Glutamatergic neuron (in vitro differentiated cells): Measurements from ENCODE around the gene CELA2B. TPM values are rescaled to one million over a fixed set of nuclear protein-coding genes. Genes with fewer than 3 reads are reported as not detected.

Source experiments
- DNase-seq: peaks from one replicate; pipeline ENCODE4 v3.0.0; 2022
- H3K27ac Mint-ChIP-seq: one replicate; pipeline ENCODE4 v1.8.0; 2020; ENCODE audit warnings: mild to moderate bottlenecking, mixed read lengths, inconsistent platforms; ENCODE audit not compliant: unreplicated experiment
- H3K27me3 Mint-ChIP-seq: one replicate; pipeline ENCODE4 v1.8.0; 2020; ENCODE audit warnings: mild to moderate bottlenecking, moderate library complexity, mixed read lengths, inconsistent platforms; ENCODE audit not compliant: unreplicated experiment
- H3K36me3 Mint-ChIP-seq: one replicate; pipeline ENCODE4 v1.8.0; 2020; ENCODE audit warnings: mild to moderate bottlenecking, mixed read lengths, inconsistent platforms; ENCODE audit not compliant: unreplicated experiment
- H3K4me1 Mint-ChIP-seq: one replicate; pipeline ENCODE4 v1.8.0; 2020; ENCODE audit warnings: mild to moderate bottlenecking, low read depth, mixed read lengths, inconsistent platforms; ENCODE audit not compliant: unreplicated experiment
- H3K4me3 Mint-ChIP-seq: one replicate; pipeline ENCODE4 v1.8.0; 2020; ENCODE audit warnings: mild to moderate bottlenecking, mixed read lengths, inconsistent platforms; ENCODE audit not compliant: unreplicated experiment
- H3K9me3 Mint-ChIP-seq: one replicate; pipeline ENCODE4 v1.8.0; 2020; ENCODE audit warnings: mild to moderate bottlenecking, moderate library complexity, mixed read lengths, inconsistent platforms; ENCODE audit not compliant: unreplicated experiment
- total RNA-seq: library from RNA; stranded (reverse); fragmentation: NEBNext Ultra II Directional; extraction: Animal tissue kit (Norgen Biotek cat#: 25700); gene quantifications from one replicate; pipeline ENCODE4 v1.2.1, GENCODE V29; 2021; ENCODE audit not compliant: unreplicated experiment
- TF ChIP-seq, protein P1 (sequence below): fragments of 200-600 bp; sonication (generic); IDR thresholded peaks from one replicate; pipeline ENCODE4 v1.5.0; 2021; ENCODE audit not compliant: partially characterized antibody, unreplicated experiment

CELA2B gene
- total RNA-seq, 1 donor from 2014 or later = not detected

DNA sequence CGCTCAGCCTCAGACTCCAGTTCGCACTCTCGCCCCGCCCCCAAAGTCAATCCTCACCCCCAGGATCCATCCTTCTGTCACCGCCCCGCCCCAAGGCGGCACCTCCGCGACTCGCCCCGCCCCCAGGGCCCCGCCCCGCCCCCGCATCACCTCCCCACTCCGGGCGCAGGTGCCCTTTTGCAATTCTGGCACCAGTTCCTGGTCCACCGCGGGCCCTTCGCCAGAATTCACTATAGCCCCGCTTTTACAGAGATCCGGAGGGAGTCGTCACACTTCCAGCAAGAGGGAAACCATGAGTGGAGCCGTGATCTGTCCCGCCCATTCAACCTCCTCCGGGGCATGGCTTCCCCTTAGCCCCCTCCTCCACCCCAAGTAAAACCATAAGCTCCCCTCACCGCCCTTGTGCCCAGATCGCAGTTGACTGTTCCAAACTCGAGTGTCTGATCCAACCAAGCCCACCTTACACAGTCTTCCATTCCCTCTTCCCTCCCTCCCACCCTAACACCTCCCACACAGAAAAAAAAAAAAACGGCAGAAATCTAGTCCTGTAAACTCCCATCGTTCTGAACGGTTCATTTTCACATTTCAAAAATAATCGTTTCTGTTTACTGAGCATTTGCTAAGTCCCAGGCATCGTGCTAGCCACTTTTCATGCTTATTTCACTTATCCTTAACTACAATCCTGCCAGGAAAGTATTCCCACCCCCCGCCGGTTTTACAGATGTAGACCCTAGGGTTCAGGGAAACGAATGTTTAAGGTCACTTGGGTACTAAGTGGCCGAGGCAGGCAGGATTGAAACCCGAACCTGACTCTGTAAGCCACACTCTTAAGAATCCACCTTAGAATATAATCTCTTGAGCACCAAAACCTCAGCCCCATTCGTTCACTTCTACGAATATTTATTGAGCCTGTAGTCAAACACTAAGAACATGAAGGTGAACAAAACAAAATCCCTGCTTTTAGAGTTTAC, 49.4 kb downstream of the CELA2B start:
- Mint-ChIP-seq H3K27ac (peak overlapping the region; percentile 80), H3K36me3 (no peaks in the 10 kb centered on the region), H3K27me3 (peaks cover 9% of the 10 kb centered on the region), H3K9me3 (peaks cover 7% of the 10 kb centered on the region), H3K4me3 (peak overlapping the region; percentile 92), H3K4me1 (peaks cover 8% of the 10 kb centered on the region)
- DNase-seq = no peak
- TF ChIP-seq, protein P1, sequence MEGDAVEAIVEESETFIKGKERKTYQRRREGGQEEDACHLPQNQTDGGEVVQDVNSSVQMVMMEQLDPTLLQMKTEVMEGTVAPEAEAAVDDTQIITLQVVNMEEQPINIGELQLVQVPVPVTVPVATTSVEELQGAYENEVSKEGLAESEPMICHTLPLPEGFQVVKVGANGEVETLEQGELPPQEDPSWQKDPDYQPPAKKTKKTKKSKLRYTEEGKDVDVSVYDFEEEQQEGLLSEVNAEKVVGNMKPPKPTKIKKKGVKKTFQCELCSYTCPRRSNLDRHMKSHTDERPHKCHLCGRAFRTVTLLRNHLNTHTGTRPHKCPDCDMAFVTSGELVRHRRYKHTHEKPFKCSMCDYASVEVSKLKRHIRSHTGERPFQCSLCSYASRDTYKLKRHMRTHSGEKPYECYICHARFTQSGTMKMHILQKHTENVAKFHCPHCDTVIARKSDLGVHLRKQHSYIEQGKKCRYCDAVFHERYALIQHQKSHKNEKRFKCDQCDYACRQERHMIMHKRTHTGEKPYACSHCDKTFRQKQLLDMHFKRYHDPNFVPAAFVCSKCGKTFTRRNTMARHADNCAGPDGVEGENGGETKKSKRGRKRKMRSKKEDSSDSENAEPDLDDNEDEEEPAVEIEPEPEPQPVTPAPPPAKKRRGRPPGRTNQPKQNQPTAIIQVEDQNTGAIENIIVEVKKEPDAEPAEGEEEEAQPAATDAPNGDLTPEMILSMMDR = no peak

DNA sequence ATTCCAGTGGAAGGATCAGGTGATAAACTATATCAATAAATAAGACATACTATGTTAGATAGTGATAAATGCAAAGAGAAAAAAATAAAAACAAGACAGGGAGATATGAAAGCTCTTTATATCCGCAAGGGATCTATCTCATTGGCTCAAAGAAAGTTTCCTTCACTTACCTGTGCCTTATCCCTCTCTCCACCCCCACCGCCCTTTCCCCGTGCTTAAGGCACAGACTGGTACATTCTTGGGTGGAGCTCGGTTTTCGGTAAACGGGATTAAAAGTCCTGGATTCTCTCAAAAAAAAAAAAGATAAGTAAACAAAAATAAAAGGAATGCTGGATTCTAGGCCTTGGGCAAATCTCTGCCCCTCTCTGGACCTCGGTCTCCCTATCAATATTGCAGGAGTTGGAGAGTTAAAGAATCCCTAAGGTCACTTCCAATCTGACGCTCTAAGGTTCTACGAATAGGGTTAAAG, 50.2 kb downstream of the CELA2B start:
- no peak for DNase-seq
- H3K27ac Mint-ChIP-seq = peak overlapping the region; percentile 80

DNA sequence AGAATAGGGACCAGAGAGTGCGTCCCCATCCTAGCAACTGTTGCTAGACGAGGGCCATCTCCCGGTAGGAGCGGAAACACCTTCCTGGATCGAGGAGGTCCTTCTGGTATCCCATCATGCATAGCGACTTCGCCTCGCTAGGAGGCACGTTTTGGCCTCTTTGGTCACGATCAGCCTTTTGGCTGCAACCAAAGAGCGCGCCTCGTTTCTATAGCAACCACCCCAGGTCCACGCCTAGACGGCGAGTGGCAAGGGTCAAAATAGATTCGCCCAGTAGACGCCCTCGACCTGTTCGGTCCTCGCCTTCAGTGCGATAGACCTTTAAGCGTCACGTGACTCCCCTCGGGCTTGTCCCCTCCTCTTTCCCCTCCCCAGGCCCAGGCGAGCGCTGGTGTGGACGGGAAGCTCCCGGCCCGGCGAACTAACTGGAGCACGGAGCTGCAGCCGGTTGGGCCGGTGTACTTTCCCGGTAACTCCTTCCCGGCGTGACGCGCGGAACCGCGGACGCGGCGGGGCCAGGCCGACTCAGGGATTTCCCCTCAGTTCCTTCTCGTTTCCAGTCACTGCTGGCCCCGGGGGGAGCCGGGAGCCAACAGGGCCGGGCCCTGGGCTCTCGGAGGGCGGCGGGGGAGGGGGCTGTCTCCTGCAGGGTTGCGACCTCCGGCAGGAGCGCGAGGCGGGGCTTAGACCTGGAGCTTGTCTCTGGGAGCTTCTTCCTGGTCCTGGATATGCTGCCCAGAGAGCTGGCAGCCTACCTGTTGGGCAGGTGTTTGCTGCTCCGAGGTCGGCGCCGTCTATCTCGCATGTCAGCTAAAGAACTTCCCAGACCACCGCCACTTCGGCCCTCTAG, 50.8 kb downstream of the CELA2B start, which contains the start of gene DNAJC16:
DNAJC16 (plus strand) TSS at position 359 of the 850 bp plus-strand sequence. CDS start 2,258 bp downstream, outside the sequence.
- Mint-ChIP-seq H3K4me1 (peaks cover 8% of the 10 kb centered on the region), H3K27ac (peak within 1 kb of the TSS; percentile 80), H3K36me3 (no peaks in the 10 kb centered on the region), H3K27me3 (peaks cover 9% of the 10 kb centered on the region), H3K9me3 (peaks cover 7% of the 10 kb centered on the region), H3K4me3 (peak within 1 kb of the TSS; percentile 92)
- TF ChIP-seq, protein P1 = no peak
- peak; percentile 97 for DNase-seq

More for the DNA sequence above, 50.2 kb downstream of the CELA2B start:
- TF ChIP-seq, protein P1 = no peak
- H3K4me1 Mint-ChIP-seq = peaks cover 8% of the 10 kb centered on the region
- peak overlapping the region; percentile 92 for H3K4me3 Mint-ChIP-seq
- H3K36me3 Mint-ChIP-seq = no peaks in the 10 kb centered on the region
- peaks cover 7% of the 10 kb centered on the region for H3K9me3 Mint-ChIP-seq
- H3K27me3 Mint-ChIP-seq = peaks cover 9% of the 10 kb centered on the region

DNA sequence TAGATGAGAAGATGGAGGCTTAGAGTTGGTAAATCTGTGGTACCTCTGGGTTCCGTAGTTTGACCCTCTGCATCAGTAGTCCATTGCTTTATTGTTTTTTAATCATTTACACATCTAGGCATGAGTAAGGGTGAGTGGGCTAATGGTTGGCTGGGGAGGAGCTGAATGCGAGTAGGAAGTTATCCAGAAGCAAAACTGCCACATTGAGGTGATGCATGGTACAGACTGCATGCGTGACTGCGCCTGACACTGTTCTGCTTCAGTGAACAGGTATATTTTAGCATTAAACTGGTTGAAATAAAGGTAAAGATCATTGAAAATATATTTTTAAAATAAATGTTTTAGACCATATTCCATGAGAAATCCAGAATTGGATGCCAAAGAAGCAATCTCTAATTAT, 55.1 kb downstream of the CELA2B start:
- H3K9me3 Mint-ChIP-seq = peaks cover 2% of the 10 kb centered on the region
- no peaks in the 10 kb centered on the region for H3K36me3 Mint-ChIP-seq
- H3K4me3 Mint-ChIP-seq = no peak overlapping the region
- DNase-seq = no peak
- no peak overlapping the region for H3K27ac Mint-ChIP-seq
- peaks cover 2% of the 10 kb centered on the region for H3K4me1 Mint-ChIP-seq
- TF ChIP-seq, protein P1 = no peak
- no peaks in the 10 kb centered on the region for H3K27me3 Mint-ChIP-seq
